ENCODE measurements around the gene GRID1. TPM values are rescaled to one million over a fixed set of nuclear protein-coding genes. Genes with fewer than 3 reads are reported as not detected.

Gene GRID1
- total RNA-seq, 2 donors from 2014 or later, result not detected

DNA sequence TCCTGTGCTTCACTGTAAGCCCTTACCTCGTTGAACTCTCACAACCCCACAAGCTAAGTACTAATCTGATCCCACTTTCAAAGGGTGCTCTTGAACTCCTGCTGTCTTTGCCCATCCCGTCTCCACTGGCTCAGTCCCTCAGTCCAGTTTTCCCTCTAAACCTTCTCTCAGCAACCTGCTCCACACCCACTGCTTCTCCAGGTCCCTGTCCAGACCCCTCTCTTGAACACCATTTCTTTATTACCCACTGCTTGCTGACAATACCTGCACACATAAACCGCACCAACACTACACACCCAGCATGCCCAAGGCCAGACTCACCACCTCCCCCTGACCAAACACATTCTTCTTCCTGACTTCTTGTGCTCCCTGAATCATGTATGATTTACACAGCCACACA is 343.3 kb downstream of the GRID1 start:
- H3K4me3 Mint-ChIP-seq, result no peak overlapping the region
- H3K4me1 Mint-ChIP-seq (ENCODE audit: low read depth in 2 of 2), result no peaks in the 10 kb centered on the region

DNA sequence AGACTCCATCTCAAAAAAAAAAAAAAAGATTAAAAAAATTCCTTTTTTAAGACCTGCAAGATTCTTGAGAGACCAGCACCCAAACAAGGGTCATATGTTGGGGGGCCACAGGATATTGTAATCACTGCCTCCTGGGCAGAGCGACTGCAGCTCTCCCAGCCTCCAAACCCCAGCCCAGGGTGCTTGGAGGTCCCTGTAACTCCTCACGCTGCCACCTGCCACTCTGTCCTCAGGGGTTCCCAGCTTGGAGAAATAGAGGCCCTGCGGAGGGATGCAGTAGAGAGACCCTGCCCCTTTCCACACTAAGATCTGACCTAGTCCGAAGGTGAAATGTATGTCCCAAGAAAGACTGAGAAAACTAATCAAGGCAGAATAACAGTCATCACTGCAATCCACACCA is 343.7 kb downstream of the GRID1 start:
- no peaks in the 10 kb centered on the region for H3K9me3 Mint-ChIP-seq
- H3K27ac Mint-ChIP-seq, result no peak overlapping the region
- no peaks in the 10 kb centered on the region for H3K27me3 Mint-ChIP-seq
- H3K4me3 Mint-ChIP-seq, result no peak overlapping the region
- ATAC-seq (no peak), DNase-seq (ENCODE audit: low spot score) (no peak)
- no peaks in the 10 kb centered on the region for H3K36me3 Mint-ChIP-seq
- no peaks in the 10 kb centered on the region for H3K4me1 Mint-ChIP-seq (ENCODE audit: low read depth in 2 of 2)

More for the DNA sequence above, 343.3 kb downstream of the GRID1 start:
- Mint-ChIP-seq H3K36me3 (no peaks in the 10 kb centered on the region), H3K27me3 (no peaks in the 10 kb centered on the region), H3K27ac (no peak overlapping the region), H3K9me3 (no peaks in the 10 kb centered on the region)
- DNase-seq (ENCODE audit: low spot score), result no peak
- ATAC-seq, result no peak

GRCh38 chr10:86020134-86020533 is 346.5 kb downstream of the GRID1 start:
- H3K27ac Mint-ChIP-seq, result no peak overlapping the region
- no peak for ATAC-seq

DNA sequence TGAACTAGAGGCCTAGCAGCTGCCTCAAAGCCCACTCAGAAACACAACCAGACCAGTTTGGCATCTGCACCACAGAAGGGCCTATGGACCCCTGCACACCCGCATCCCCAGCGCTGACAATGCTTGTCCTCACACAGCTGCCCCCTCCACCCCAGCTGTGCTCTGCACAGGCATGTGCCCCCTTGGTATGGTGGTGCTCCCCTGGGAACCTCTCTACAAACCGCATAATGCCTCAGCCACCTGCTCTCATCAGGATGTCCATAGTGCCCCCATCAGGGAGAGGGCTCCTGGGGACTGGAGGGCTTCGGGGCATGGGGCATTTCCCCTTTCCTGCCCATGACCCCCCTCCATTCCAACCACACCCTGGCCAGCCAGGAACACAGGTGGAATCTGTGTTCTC is 347.5 kb downstream of the GRID1 start:
- Mint-ChIP-seq H3K4me3 (no peak overlapping the region), H3K27ac (no peak overlapping the region), H3K36me3 (no peaks in the 10 kb centered on the region), H3K9me3 (no peaks in the 10 kb centered on the region), H3K27me3 (no peaks in the 10 kb centered on the region), H3K4me1 (ENCODE audit: low read depth in 2 of 2) (peaks cover 0 to 3% of the 10 kb centered on the region in 2 donors)
- DNase-seq (ENCODE audit: low spot score) (no peak), ATAC-seq (no peak)

More at GRCh38 chr10:86020134-86020533, 346.5 kb downstream of the GRID1 start:
- Mint-ChIP-seq H3K4me1 (ENCODE audit: low read depth in 2 of 2) (peaks cover 0 to 3% of the 10 kb centered on the region in 2 donors), H3K4me3 (no peak overlapping the region), H3K36me3 (no peaks in the 10 kb centered on the region), H3K9me3 (no peaks in the 10 kb centered on the region), H3K27me3 (no peaks in the 10 kb centered on the region)
- DNase-seq (ENCODE audit: low spot score), result no peak

- Mint-ChIP-seq H3K27me3 (no peaks in the 10 kb centered on the region), H3K27ac (no peak overlapping the region), H3K36me3 (no peaks in the 10 kb centered on the region), H3K4me3 (no peak overlapping the region), H3K9me3 (no peaks in the 10 kb centered on the region), H3K4me1 (ENCODE audit: low read depth in 2 of 2) (peaks cover 0 to 3% of the 10 kb centered on the region in 2 donors)
- ATAC-seq, result no peak
- DNase-seq (ENCODE audit: low spot score), result no peak
Measured at GRCh38 chr10:86018735-86019058, 347.9 kb downstream of the GRID1 start.

- DNase-seq (ENCODE audit: low spot score) (no peak), ATAC-seq (peak; percentile 11 to 41)
- H3K4me3 Mint-ChIP-seq, result no peak overlapping the region
- no peaks in the 10 kb centered on the region for H3K36me3 Mint-ChIP-seq
- H3K27me3 Mint-ChIP-seq, result no peaks in the 10 kb centered on the region
- H3K4me1 Mint-ChIP-seq (ENCODE audit: low read depth in 2 of 2), result peaks cover 0 to 3% of the 10 kb centered on the region in 2 donors
- no peak overlapping the region for H3K27ac Mint-ChIP-seq
- no peaks in the 10 kb centered on the region for H3K9me3 Mint-ChIP-seq
Measured at GRCh38 chr10:86017841-86018734, 348.5 kb downstream of the GRID1 start.

DNA sequence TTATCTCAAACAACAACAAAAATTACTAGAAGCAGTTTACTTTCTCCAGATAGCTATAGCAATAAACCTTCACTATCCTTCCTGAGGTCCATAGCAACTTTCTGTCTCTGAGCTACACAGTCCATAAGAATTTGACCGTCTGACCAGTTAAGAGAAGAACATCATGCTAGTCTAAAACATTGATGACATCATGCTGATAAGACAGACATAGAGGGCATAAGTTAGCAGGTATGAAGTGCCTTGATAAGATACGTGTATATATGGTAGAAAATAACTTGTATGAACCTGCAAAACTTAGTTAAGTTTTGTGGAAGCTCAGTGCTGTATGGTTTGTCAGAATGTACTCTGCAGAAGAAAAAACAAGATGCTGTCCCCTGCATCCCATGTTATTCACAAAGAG is 353.0 kb downstream of the GRID1 start:
- no peak overlapping the region for H3K4me3 Mint-ChIP-seq
- H3K27ac Mint-ChIP-seq, result no peak overlapping the region
- no peaks in the 10 kb centered on the region for H3K36me3 Mint-ChIP-seq
- H3K27me3 Mint-ChIP-seq, result peaks cover 6 to 25% of the 10 kb centered on the region in 2 donors
- DNase-seq (ENCODE audit: low spot score) (no peak), ATAC-seq (no peak)
- peaks cover 0 to 3% of the 10 kb centered on the region in 2 donors for H3K4me1 Mint-ChIP-seq (ENCODE audit: low read depth in 2 of 2)
- H3K9me3 Mint-ChIP-seq, result no peaks in the 10 kb centered on the region

DNA sequence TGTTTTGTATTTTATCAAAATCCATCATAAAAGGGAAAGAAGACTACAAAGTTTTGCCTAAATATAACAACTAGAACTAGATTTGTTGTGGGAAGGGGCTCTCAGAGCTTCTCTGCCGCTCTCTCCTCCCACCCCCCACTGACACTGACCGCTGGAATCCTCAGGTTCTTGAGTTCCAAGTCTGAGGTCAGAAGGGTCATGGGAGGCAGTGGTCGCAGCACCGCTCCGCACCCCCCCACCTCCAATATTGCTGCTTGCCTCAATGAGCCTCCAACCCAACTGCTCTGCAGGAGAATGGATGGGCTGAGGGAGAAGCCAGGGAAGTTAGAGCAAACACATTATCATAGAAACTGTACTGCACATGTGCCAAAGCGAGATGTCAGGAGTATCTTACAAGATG is 359.4 kb downstream of the GRID1 start:
- H3K27ac Mint-ChIP-seq, result no peak overlapping the region

GRCh38 chr10:86004337-86004736 is 362.3 kb downstream of the GRID1 start:
- Mint-ChIP-seq H3K36me3 (no peaks in the 10 kb centered on the region), H3K4me3 (no peak overlapping the region), H3K27ac (no peak overlapping the region)

More for the DNA sequence above, 359.4 kb downstream of the GRID1 start:
- DNase-seq (ENCODE audit: low spot score) (no peak), ATAC-seq (no peak)
- peaks cover 6 to 30% of the 10 kb centered on the region in 2 donors for H3K27me3 Mint-ChIP-seq
- H3K4me1 Mint-ChIP-seq (ENCODE audit: low read depth in 2 of 2), result no peaks in the 10 kb centered on the region
- no peaks in the 10 kb centered on the region for H3K36me3 Mint-ChIP-seq
- H3K9me3 Mint-ChIP-seq, result no peaks in the 10 kb centered on the region
- no peak overlapping the region for H3K4me3 Mint-ChIP-seq

DNA sequence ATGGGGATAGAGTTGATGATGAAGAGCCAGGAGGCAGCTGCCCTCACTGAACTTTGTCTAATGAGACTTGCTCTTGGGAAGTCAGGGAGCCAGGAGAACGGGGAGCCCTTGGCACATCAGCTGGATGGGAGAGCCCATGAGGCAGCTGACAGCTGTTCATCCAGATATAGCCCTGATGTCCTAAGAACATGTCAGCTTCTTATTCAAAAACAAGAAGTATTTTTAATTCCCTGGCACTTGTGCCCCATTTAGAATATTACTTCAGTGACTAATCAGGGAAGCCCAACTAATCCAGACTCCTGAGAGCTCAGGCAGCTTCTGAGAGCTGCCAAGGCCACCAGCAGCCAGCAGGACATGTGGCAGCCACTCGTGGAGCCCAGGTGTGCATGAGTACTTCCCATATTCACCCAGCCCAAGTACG is 363.4 kb downstream of the GRID1 start:
- H3K4me3 Mint-ChIP-seq, result no peak overlapping the region
- DNase-seq (ENCODE audit: low spot score), result no peak
- H3K9me3 Mint-ChIP-seq, result no peaks in the 10 kb centered on the region
- H3K27ac Mint-ChIP-seq, result no peak overlapping the region
- no peaks in the 10 kb centered on the region for H3K36me3 Mint-ChIP-seq
- ATAC-seq, result no peak
- peaks cover 4 to 16% of the 10 kb centered on the region in 2 donors for H3K27me3 Mint-ChIP-seq
- H3K4me1 Mint-ChIP-seq (ENCODE audit: low read depth in 2 of 2), result no peaks in the 10 kb centered on the region

More at GRCh38 chr10:86004337-86004736, 362.3 kb downstream of the GRID1 start:
- H3K27me3 Mint-ChIP-seq, result peaks cover 4 to 22% of the 10 kb centered on the region in 2 donors
- ATAC-seq, result no peak
- DNase-seq (ENCODE audit: low spot score), result no peak
- H3K9me3 Mint-ChIP-seq, result no peaks in the 10 kb centered on the region
- H3K4me1 Mint-ChIP-seq (ENCODE audit: low read depth in 2 of 2), result no peaks in the 10 kb centered on the region

DNA sequence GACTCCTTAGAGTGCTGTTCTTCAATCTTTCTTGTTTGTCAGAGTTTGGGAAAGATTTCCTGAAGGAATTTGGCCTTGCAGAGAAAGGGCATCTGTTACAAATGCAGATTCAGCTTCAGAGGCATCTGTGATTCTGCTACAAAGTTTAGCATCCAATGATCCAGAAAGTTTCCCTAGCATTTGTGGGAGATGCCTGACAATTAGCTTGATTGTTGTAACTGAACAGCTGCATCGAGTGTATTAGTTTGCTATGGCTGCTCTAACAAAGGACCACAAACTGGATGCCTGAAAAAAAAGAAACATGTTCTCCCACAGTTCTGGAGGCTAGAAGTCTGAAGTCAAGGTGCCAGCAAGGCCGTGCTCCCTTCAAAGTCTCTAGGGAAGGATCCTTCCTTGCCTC is 365.1 kb downstream of the GRID1 start:
- no peak overlapping the region for H3K27ac Mint-ChIP-seq
- ATAC-seq (no peak), DNase-seq (ENCODE audit: low spot score) (no peak)
- H3K4me1 Mint-ChIP-seq (ENCODE audit: low read depth in 2 of 2), result no peaks in the 10 kb centered on the region
- no peak overlapping the region for H3K4me3 Mint-ChIP-seq
- no peaks in the 10 kb centered on the region for H3K9me3 Mint-ChIP-seq
- peaks cover 4 to 25% of the 10 kb centered on the region in 2 donors for H3K27me3 Mint-ChIP-seq
- H3K36me3 Mint-ChIP-seq, result no peaks in the 10 kb centered on the region

DNA sequence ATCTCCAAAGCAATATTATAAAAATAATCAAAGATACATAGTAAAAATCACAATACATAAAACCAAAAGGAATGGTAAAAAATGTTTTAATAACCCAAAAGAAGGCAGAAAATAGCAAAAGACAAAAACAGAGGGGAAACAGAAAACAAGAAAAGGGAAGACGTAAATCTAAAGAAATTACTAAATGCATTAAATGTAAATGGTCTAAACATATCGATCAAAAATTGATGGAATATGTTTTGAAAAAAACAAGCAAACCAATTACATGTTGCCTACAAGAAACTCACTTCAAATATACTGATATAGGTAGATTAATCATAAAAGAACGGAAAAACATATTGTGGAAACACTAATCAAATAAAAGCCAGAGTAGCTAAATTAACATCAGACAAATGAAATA is 369.1 kb downstream of the GRID1 start:
- no peak for DNase-seq (ENCODE audit: low spot score)
- no peaks in the 10 kb centered on the region for H3K4me1 Mint-ChIP-seq (ENCODE audit: low read depth in 2 of 2)
- H3K27ac Mint-ChIP-seq, result no peak overlapping the region
- H3K36me3 Mint-ChIP-seq, result no peaks in the 10 kb centered on the region
- ATAC-seq, result no peak
- peaks cover 4 to 32% of the 10 kb centered on the region in 2 donors for H3K27me3 Mint-ChIP-seq
- no peak overlapping the region for H3K4me3 Mint-ChIP-seq
- H3K9me3 Mint-ChIP-seq, result no peaks in the 10 kb centered on the region

DNA sequence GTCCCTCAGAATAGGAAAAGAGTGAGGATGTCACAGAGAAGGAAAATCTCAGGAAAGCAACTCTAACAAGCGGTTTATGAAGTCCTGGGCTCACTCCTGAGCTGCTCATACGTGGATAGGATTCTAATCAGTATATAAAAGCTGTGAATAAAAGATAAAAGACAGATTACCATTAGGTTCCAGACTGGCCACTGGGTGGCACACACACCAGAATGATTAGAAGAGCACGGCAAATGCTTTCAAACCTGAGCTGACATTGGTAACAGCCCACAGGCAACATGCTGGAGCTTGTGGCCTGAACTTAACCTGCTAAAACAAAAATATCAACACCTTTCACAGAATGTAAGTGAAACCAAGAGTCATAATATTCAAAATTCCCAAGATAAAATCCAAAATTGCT is 370.8 kb downstream of the GRID1 start:
- no peak for DNase-seq (ENCODE audit: low spot score)
- H3K27me3 Mint-ChIP-seq, result peaks cover 4 to 21% of the 10 kb centered on the region in 2 donors
- ATAC-seq, result no peak
- no peaks in the 10 kb centered on the region for H3K36me3 Mint-ChIP-seq
- no peak overlapping the region for H3K4me3 Mint-ChIP-seq
- H3K27ac Mint-ChIP-seq, result no peak overlapping the region
- no peaks in the 10 kb centered on the region for H3K9me3 Mint-ChIP-seq
- H3K4me1 Mint-ChIP-seq (ENCODE audit: low read depth in 2 of 2), result no peaks in the 10 kb centered on the region

GRCh38 chr10:85993840-85994507 is 372.6 kb downstream of the GRID1 start:
- H3K4me3 Mint-ChIP-seq, result no peak overlapping the region
- no peaks in the 10 kb centered on the region for H3K4me1 Mint-ChIP-seq (ENCODE audit: low read depth in 2 of 2)
- ATAC-seq (no peak), DNase-seq (ENCODE audit: low spot score) (no peak)
- H3K27ac Mint-ChIP-seq, result no peak overlapping the region
- no peaks in the 10 kb centered on the region for H3K9me3 Mint-ChIP-seq
- peaks cover 0 to 17% of the 10 kb centered on the region in 2 donors for H3K27me3 Mint-ChIP-seq
- H3K36me3 Mint-ChIP-seq, result no peaks in the 10 kb centered on the region
